ENCODE measurements around the gene FOXB1. TPM values are rescaled to one million over a fixed set of nuclear protein-coding genes. Genes with fewer than 3 reads are reported as not detected.

The FOXB1 gene
- total RNA-seq, 1 experiment from 2014 or later, result 0.64 TPM

DNA sequence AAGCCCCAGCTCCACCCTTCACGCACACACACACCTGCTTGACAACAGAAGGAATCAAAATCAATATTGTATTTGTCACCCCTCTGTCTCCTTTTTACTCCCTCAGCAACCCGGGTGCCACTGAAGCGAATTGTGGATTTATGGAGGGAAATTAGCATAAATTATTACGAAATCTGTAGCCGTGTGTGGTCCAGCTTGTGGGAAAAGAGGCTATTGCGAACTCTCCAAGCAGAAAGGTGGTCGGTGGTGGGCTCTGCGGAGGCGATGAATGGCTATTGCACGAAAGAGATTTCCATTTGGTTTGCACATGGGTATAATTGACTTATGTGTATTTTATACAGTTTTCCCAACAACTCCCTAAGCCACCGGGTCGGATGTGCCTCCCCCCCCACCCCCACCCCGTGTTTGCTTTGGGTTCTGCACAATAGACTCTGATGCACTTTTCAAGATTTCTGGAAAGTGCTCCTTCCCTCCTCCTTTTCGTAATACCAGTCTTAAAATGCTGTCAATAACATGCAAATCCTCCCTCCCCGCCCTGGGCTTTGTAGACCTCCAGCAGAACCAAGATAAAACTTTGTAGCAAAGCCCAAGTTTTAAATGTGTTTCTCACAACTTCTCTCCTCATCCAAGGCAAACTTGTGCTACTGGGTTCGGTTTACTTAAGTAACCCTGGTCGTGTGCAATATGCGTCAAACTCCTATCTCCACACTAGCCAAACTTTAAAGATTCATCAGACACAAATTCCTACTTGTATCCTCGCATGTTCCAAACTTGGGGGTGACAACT lies 3.1 kb upstream of the FOXB1 start:
- Histone ChIP-seq H3K36me3 (ENCODE audit: control insufficient read depth, insufficient read depth, low read length) (no peaks in the 10 kb centered on the region), H3K27me3 (ENCODE audit: control insufficient read depth, insufficient read depth, low read length) (peaks cover 62% of the 10 kb centered on the region), H3K9me3 (ENCODE audit: control insufficient read depth, insufficient read depth, low read depth, low read length) (no peaks in the 10 kb centered on the region), H3K4me3 (ENCODE audit: low read depth in 2 of 2, low read length in 2 of 2) (peak overlapping the region in 1 of 2 experiments; percentile 22; a peak in 2 of 4 replicates), H3K4me1 (ENCODE audit: control insufficient read depth, insufficient read depth, low read length) (peaks cover 16% of the 10 kb centered on the region), H3K27ac (ENCODE audit: low read length) (no peak overlapping the region)
- no peak for ATAC-seq
- no TSS peak for BruUV-seq (replicated peaks)
- POLR2A ChIA-PET, result no interaction called here
- no peak for DNase-seq (ENCODE audit: low read depth, low spot score)
- intact Hi-C loops (cut with micrococcal nuclease; ENCODE audit: unreplicated experiment) (loop anchor here (10.0 kb wide), 1 partner anchor 114 kb away; no protein-coding TSS in a partner anchor), in situ Hi-C loops (cut with HindIII; ENCODE audit: low pct_unique_long_range_greater_than_20kb, low sequenced_read_pairs) (no loop called here)
- TF ChIP-seq SIN3A (IDR thresholded peaks at IDR 0.05; ENCODE audit: borderline replicate concordance, insufficient read depth, low read depth, low read length), result no peak
- TF ChIP-seq, protein P1, sequence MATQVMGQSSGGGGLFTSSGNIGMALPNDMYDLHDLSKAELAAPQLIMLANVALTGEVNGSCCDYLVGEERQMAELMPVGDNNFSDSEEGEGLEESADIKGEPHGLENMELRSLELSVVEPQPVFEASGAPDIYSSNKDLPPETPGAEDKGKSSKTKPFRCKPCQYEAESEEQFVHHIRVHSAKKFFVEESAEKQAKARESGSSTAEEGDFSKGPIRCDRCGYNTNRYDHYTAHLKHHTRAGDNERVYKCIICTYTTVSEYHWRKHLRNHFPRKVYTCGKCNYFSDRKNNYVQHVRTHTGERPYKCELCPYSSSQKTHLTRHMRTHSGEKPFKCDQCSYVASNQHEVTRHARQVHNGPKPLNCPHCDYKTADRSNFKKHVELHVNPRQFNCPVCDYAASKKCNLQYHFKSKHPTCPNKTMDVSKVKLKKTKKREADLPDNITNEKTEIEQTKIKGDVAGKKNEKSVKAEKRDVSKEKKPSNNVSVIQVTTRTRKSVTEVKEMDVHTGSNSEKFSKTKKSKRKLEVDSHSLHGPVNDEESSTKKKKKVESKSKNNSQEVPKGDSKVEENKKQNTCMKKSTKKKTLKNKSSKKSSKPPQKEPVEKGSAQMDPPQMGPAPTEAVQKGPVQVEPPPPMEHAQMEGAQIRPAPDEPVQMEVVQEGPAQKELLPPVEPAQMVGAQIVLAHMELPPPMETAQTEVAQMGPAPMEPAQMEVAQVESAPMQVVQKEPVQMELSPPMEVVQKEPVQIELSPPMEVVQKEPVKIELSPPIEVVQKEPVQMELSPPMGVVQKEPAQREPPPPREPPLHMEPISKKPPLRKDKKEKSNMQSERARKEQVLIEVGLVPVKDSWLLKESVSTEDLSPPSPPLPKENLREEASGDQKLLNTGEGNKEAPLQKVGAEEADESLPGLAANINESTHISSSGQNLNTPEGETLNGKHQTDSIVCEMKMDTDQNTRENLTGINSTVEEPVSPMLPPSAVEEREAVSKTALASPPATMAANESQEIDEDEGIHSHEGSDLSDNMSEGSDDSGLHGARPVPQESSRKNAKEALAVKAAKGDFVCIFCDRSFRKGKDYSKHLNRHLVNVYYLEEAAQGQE (IDR thresholded peaks at IDR 0.05; ENCODE audit: insufficient read depth in 1 of 2, low read depth in 2 of 2, low read length in 1 of 2), result no peak
- no peak for TF ChIP-seq TCF7L2 (IDR thresholded peaks at IDR 0.05; ENCODE audit: low read depth, low read length)
- TF ChIP-seq, protein P2, sequence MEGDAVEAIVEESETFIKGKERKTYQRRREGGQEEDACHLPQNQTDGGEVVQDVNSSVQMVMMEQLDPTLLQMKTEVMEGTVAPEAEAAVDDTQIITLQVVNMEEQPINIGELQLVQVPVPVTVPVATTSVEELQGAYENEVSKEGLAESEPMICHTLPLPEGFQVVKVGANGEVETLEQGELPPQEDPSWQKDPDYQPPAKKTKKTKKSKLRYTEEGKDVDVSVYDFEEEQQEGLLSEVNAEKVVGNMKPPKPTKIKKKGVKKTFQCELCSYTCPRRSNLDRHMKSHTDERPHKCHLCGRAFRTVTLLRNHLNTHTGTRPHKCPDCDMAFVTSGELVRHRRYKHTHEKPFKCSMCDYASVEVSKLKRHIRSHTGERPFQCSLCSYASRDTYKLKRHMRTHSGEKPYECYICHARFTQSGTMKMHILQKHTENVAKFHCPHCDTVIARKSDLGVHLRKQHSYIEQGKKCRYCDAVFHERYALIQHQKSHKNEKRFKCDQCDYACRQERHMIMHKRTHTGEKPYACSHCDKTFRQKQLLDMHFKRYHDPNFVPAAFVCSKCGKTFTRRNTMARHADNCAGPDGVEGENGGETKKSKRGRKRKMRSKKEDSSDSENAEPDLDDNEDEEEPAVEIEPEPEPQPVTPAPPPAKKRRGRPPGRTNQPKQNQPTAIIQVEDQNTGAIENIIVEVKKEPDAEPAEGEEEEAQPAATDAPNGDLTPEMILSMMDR (IDR thresholded peaks at IDR 0.05), result no peak
- no peak for TF ChIP-seq POLR2AphosphoS5 (IDR thresholded peaks at IDR 0.05; ENCODE audit: low read depth, low read length)
- CTCF ChIA-PET, result no interaction called here

DNA sequence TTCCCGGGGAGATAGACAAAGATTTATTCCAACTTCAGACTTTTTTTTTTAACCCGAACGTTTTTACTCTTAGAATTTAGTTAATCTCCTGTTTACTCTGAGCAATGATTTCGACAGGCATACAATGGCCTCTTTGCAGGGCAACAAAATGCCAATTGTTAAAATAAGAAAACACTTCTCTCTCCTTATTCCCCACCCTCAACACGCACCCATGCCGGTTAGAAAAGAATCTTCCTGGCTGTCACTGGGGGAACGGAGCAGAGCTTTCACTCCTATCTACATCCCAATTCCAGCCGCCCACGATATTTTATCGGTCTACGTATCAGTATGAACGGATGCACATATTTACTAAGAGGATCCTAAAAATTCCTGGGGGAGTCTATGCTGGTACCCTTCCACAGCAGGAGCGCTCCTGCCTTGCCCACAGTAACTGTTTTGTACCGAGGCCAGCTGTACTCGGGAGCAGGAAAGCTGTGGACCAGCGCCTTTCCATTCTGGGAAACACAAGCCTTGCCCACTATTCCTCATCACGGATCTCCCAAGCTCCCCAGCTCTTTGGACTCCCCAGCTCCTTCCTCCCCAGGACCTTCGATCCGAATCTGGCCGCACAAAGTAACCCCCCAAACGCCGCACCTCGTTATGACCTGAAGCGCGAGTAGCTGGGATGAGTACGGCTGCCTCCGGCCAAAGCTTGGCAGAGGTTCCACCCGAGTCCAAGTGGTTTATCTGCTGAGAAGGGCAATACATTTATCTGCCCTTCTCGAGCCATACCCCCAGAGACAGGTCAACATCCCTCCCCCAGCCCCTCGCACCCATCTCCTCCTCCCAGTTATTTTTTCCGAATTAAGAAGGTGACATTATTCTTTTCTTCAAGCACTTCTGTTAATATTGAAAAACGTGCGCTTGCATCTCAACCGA lies 2.2 kb upstream of the FOXB1 start:
- no peaks in the 10 kb centered on the region; the same call in 1 of the 2 replicates for H3K36me3 ChIP-seq (ENCODE audit: control insufficient read depth, insufficient read depth, low read length)
- no peak for DNase-seq (ENCODE audit: low read depth, low spot score)
- no peak overlapping the region for H3K27ac ChIP-seq (ENCODE audit: low read length)
- ChIA-PET CTCF (no interaction called here), POLR2A (no interaction called here)
- BruUV-seq (replicated peaks), result no TSS peak
- H3K9me3 ChIP-seq (ENCODE audit: control insufficient read depth, insufficient read depth, low read depth, low read length), result no peaks in the 10 kb centered on the region
- intact Hi-C loops (cut with micrococcal nuclease; ENCODE audit: unreplicated experiment) (loop anchor here (10.0 kb wide), 1 partner anchor 113 kb away; no protein-coding TSS in a partner anchor), in situ Hi-C loops (cut with HindIII; ENCODE audit: low pct_unique_long_range_greater_than_20kb, low sequenced_read_pairs) (no loop called here)
- H3K4me1 ChIP-seq (ENCODE audit: control insufficient read depth, insufficient read depth, low read length), result peaks cover 14% of the 10 kb centered on the region
- TF ChIP-seq, protein P1 (IDR thresholded peaks at IDR 0.05; ENCODE audit: insufficient read depth in 1 of 2, low read depth in 2 of 2, low read length in 1 of 2), result no peak
- TF ChIP-seq TCF7L2 (IDR thresholded peaks at IDR 0.05; ENCODE audit: low read depth, low read length) (no peak), POLR2AphosphoS5 (IDR thresholded peaks at IDR 0.05; ENCODE audit: low read depth, low read length) (no peak), SIN3A (IDR thresholded peaks at IDR 0.05; ENCODE audit: borderline replicate concordance, insufficient read depth, low read depth, low read length) (no peak)
- TF ChIP-seq, protein P2 (IDR thresholded peaks at IDR 0.05), result no peak
- H3K27me3 ChIP-seq (ENCODE audit: control insufficient read depth, insufficient read depth, low read length), result peaks cover 55% of the 10 kb centered on the region
- ATAC-seq, result no peak
- H3K4me3 ChIP-seq (ENCODE audit: low read depth in 2 of 2, low read length in 2 of 2), result peak overlapping the region in 1 of 2 experiments; percentile 23; a peak in 2 of 4 replicates

Measured in Panc1 (cell line).